H1 (cell line): ENCODE measurements around the gene PCNX1. TPM values are rescaled to one million over a fixed set of nuclear protein-coding genes. Genes with fewer than 3 reads are reported as not detected.

Experiments used
- CTCF ChIA-PET: fragments of 300-600 bp; sonication (Branson Sonifier 250); formaldehyde crosslinking; loops from one replicate; lab custom pipeline; 2021; ENCODE audit not compliant: partially characterized antibody; lab: Charles Lee
- POLR2A ChIA-PET: fragments of 300-600 bp; sonication (Branson Sonifier 250); formaldehyde crosslinking; loops from one replicate; lab custom pipeline; 2021; ENCODE audit warnings: inconsistent platforms; ENCODE audit not compliant: partially characterized antibody; lab: Charles Lee
- DNase-seq, 2 experiments: peaks; one replicate each; pipeline versions ENCODE4 v3.0.0 to v3.0.0-alpha.2; 2010 to 2022; ENCODE audit warnings: low spot score in 2 of 2, low read depth in 1 of 2, mixed read lengths in 1 of 2
- FAIRE-seq: peaks from 2 replicates; lab custom pipeline; 2011; peaks lifted over from hg19 to GRCh38; lab: Jason Lieb, UNC
- H2AFZ ChIP-seq: 2 replicates; pipeline ENCODE4 v1.8.1; 2012; ENCODE audit warnings: low read length, inconsistent platforms
- H2AK5ac ChIP-seq: 2 replicates; pipeline ENCODE4 v1.6.1; 2013; ENCODE audit warnings: low read depth, low read length
- H2BK120ac ChIP-seq: replicated peaks from 2 replicates; pipeline ENCODE3; 2013; ENCODE audit warnings: low read depth, low read length, inconsistent platforms
- H2BK12ac ChIP-seq: 2 replicates; pipeline ENCODE4 v1.6.1; 2013; ENCODE audit warnings: low read depth, low read length
- H2BK15ac ChIP-seq: 2 replicates; pipeline ENCODE4 v1.6.1; 2013; ENCODE audit warnings: low read length
- H2BK20ac ChIP-seq: 2 replicates; pipeline ENCODE4 v1.6.1; 2013; ENCODE audit warnings: low read length
- H2BK5ac ChIP-seq: 2 replicates; pipeline ENCODE4 v1.6.1; 2013; ENCODE audit warnings: low read depth, low read length
- H3K14ac ChIP-seq: 2 replicates; pipeline ENCODE4 v1.6.1; 2013; ENCODE audit warnings: inconsistent platforms; ENCODE audit not compliant: insufficient read length
- H3K18ac ChIP-seq: 2 replicates; pipeline ENCODE4 v1.6.1; 2013; ENCODE audit warnings: low read length; ENCODE audit errors: extremely low read depth
- H3K23ac ChIP-seq: 2 replicates; pipeline ENCODE4 v1.6.1; 2013; ENCODE audit warnings: inconsistent platforms; ENCODE audit not compliant: insufficient read length
- H3K23me2 ChIP-seq: 2 replicates; pipeline ENCODE4 v1.6.1; 2013; ENCODE audit warnings: low read depth, low read length
- H3K27ac ChIP-seq: 2 replicates; pipeline ENCODE4 v1.6.1; 2011; ENCODE audit warnings: low read depth, low read length, inconsistent platforms
- H3K27me3 ChIP-seq, 4 experiments: replicated peaks in 1 of 4; 1 replicate in 1 of 4; 2 replicates in 3 of 4; pipeline versions ENCODE4 v1.6.1 to v1.8.1; 2011 to 2013; ENCODE audit warnings: low read length in 3 of 4, mild to moderate bottlenecking in 3 of 4, inconsistent platforms in 2 of 4, mixed read lengths in 2 of 4, moderate library complexity in 1 of 4; ENCODE audit not compliant: control insufficient read depth in 3 of 4, insufficient read depth in 3 of 4; ENCODE audit errors: extremely low read depth in 1 of 4
- H3K36me3 ChIP-seq, 4 experiments: 2 replicates each; pipeline versions ENCODE4 v1.6.1 to v1.8.1; 2011 to 2013; ENCODE audit warnings: mild to moderate bottlenecking in 4 of 4, low read length in 3 of 4, moderate library complexity in 2 of 4, control low read depth in 1 of 4, inconsistent platforms in 1 of 4; ENCODE audit not compliant: insufficient read depth in 4 of 4, control insufficient read depth in 2 of 4
- H3K4ac ChIP-seq: replicated peaks from 2 replicates; pipeline ENCODE3; 2013; ENCODE audit warnings: low read length, low read depth, mixed read lengths, inconsistent platforms; ENCODE audit not compliant: insufficient read length
- H3K4me1 ChIP-seq, 4 experiments: replicated peaks in 1 of 4; 1 replicate in 1 of 4; 2 replicates in 3 of 4; pipeline versions ENCODE4 v1.6.1 to v1.8.1; 2011 to 2013; ENCODE audit warnings: low read length in 3 of 4, inconsistent platforms in 2 of 4, mixed read lengths in 1 of 4; ENCODE audit not compliant: insufficient read depth in 4 of 4, control insufficient read depth in 3 of 4
- H3K4me2 ChIP-seq, 2 experiments: 2 replicates each; pipeline versions ENCODE4 v1.6.1 to v1.8.1; 2011 to 2013; ENCODE audit warnings: low read depth in 2 of 2, low read length in 2 of 2, control low read depth in 1 of 2, inconsistent platforms in 1 of 2, mild to moderate bottlenecking in 1 of 2; ENCODE audit not compliant: insufficient read depth in 1 of 2
- H3K4me3 ChIP-seq, 4 experiments: fragments of 200-600, 300-600 bp in 1 of 4; sonication (generic), shearing (Covaris generic), sonication (Bioruptor Twin) in 1 of 4; 2 replicates each; pipeline versions ENCODE4 v1.5.1 to v1.8.1; 2011 to 2016; ENCODE audit warnings: low read length in 4 of 4, low read depth in 3 of 4, control low read depth in 2 of 4, inconsistent platforms in 2 of 4, mild to moderate bottlenecking in 2 of 4, mixed read lengths in 1 of 4, moderate library complexity in 1 of 4; ENCODE audit not compliant: insufficient read depth in 2 of 4; ENCODE audit errors: extremely low read depth in 1 of 4
- H3K56ac ChIP-seq: replicated peaks from 2 replicates; pipeline ENCODE3; 2013; ENCODE audit warnings: low read depth, mild to moderate bottlenecking, mixed read lengths, low read length, inconsistent platforms; ENCODE audit not compliant: insufficient read length
- H3K79me1 ChIP-seq: 2 replicates; pipeline ENCODE4 v1.6.1; 2013; ENCODE audit warnings: low read depth, low read length, control low read depth
- H3K79me2 ChIP-seq, 2 experiments: 2 replicates each; pipeline versions ENCODE4 v1.6.1 to v1.8.1; 2012 to 2013; ENCODE audit warnings: low read length in 2 of 2, mild to moderate bottlenecking in 2 of 2, inconsistent platforms in 1 of 2; ENCODE audit not compliant: insufficient read depth in 2 of 2, control insufficient read depth in 1 of 2
- H3K9ac ChIP-seq, 4 experiments: replicated peaks in 1 of 4; 1 replicate in 1 of 4; 2 replicates in 3 of 4; pipeline versions ENCODE4 v1.6.1 to v1.8.1; 2011 to 2013; ENCODE audit warnings: low read depth in 3 of 4, low read length in 3 of 4, control low read depth in 2 of 4, mild to moderate bottlenecking in 2 of 4, moderate library complexity in 2 of 4, inconsistent platforms in 1 of 4; ENCODE audit errors: extremely low read depth in 1 of 4
- H3K9me3 ChIP-seq, 2 experiments: 2 replicates each; pipeline versions ENCODE4 v1.6.1 to v1.8.1; 2012 to 2013; ENCODE audit warnings: mild to moderate bottlenecking in 2 of 2, moderate library complexity in 2 of 2, control low read depth in 1 of 2, inconsistent platforms in 1 of 2, low read depth in 1 of 2, low read length in 1 of 2, mixed read lengths in 1 of 2; ENCODE audit not compliant: insufficient read depth in 2 of 2
- H4K20me1 ChIP-seq, 2 experiments: replicated peaks in 1 of 2; 2 replicates each; pipeline versions ENCODE3 to v1.8.1; 2011 to 2013; ENCODE audit warnings: inconsistent platforms in 2 of 2, low read length in 2 of 2, mild to moderate bottlenecking in 1 of 2; ENCODE audit not compliant: insufficient read depth in 2 of 2, control insufficient read depth in 1 of 2
- H4K5ac ChIP-seq: 2 replicates; pipeline ENCODE4 v1.6.1; 2013; ENCODE audit warnings: low read length, low read depth, mixed read lengths, inconsistent platforms; ENCODE audit not compliant: insufficient read length
- H4K8ac ChIP-seq: 2 replicates; pipeline ENCODE4 v1.8.0; 2013; ENCODE audit warnings: mild to moderate bottlenecking, moderate library complexity, low read length, inconsistent platforms; ENCODE audit not compliant: insufficient read depth; ENCODE audit errors: extremely low read depth
- H4K91ac ChIP-seq: replicated peaks from 2 replicates; pipeline ENCODE3; 2013; ENCODE audit warnings: low read length, mixed read lengths, inconsistent platforms; ENCODE audit not compliant: insufficient read length
- JUND ChIP-seq: IDR thresholded peaks from 2 replicates; pipeline ENCODE4 v1.6.1; 2011; ENCODE audit warnings: mild to moderate bottlenecking, improper control_type of control experiment, low read length
- POLR2A ChIP-seq, 2 experiments: IDR thresholded peaks; 1 replicate in 1 of 2; 2 replicates in 1 of 2; pipeline ENCODE4 v1.6.1; 2011; ENCODE audit warnings: low read depth in 2 of 2, low read length in 2 of 2, mild to moderate bottlenecking in 2 of 2; ENCODE audit errors: control extremely low read depth in 1 of 2
- WGBS, 2 experiments: shearing (Covaris generic) in 1 of 2; methylation state at CpG; one replicate each; pipeline versions ENCODE4 v1.1.6 to v1.1.7; 2013 to 2015; ENCODE audit warnings: low lambda C conversion rate in 2 of 2, mixed read lengths in 2 of 2, inconsistent platforms in 1 of 2, low coverage in 1 of 2, missing lambda C conversion rate in 1 of 2; ENCODE audit not compliant: insufficient replicate concordance in 2 of 2, insufficient coverage in 1 of 2, insufficient read length in 1 of 2; ENCODE audit errors: extremely low coverage in 1 of 2, missing lambda C conversion rate in 1 of 2; 5-methylcytosine and 5-hydroxymethylcytosine counted together
- polyA plus RNA-seq, 7 experiments: library from polyadenylated mRNA; depleted of rRNA in 3 of 7; stranded (reverse) in 5 of 7; unstranded in 2 of 7; fragments of >200 nt in 5 of 7; fragments of 200-250 nt in 2 of 7; gene quantifications; 1 replicate in 5 of 7; 2 replicates in 1 of 7; 4 replicates in 1 of 7; pipeline versions ENCODE4 v1.2.1 to v1.2.3, GENCODE V29; 2011 to 2013; ENCODE audit warnings: missing spikeins in 2 of 7, mixed read lengths in 2 of 7
- total RNA-seq: library from RNA; stranded (reverse); fragmentation: NEBNext Ultra II Directional; extraction: Animal tissue kit (Norgen Biotek cat#: 25700); gene quantifications from 2 replicates; pipeline ENCODE4 v1.2.1, GENCODE V29; 2021
- TF ChIP-seq, protein P1 (sequence below): IDR thresholded peaks from 2 replicates; pipeline ENCODE4 v1.6.1; 2012; ENCODE audit warnings: low read length, inconsistent platforms
- TF ChIP-seq, protein P2 (sequence below), 3 experiments: IDR thresholded peaks; 1 replicate in 2 of 3; 2 replicates in 1 of 3; pipeline versions ENCODE4 v1.5.1 to v1.6.1; 2011; ENCODE audit warnings: low read length in 3 of 3, mild to moderate bottlenecking in 3 of 3, inconsistent platforms in 2 of 3, low read depth in 1 of 3, moderate library complexity in 1 of 3; ENCODE audit not compliant: insufficient read depth in 1 of 3; ENCODE audit errors: control extremely low read depth in 1 of 3

Gene PCNX1
- total and polyA plus RNA-seq, 2 of the 8 experiments (the other 6 are each of a cell fraction or from before 2014, with no cell fraction given) = 37.7 to 53.2 TPM

DNA sequence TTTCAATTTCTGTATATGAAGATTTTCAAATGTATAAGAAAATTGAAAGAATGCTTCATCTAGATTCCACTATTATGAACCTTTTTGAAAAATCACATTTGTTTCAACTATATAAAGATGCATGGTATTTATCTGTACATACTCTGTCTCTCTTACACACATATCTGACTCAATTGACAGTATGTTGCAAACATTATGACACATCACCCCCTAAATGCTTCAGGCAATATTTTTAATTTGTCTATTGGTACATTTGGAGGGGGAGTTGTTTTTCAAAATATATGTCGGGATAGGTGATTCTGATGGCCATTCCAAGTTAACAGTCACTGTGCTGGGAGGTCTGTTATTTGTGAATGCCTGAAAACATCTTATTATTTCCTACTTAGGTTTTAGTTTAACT is 14.4 kb downstream of the PCNX1 start:
- H2BK5ac ChIP-seq = no peak overlapping the region
- no peak overlapping the region for H2BK120ac ChIP-seq
- H3K9me3 ChIP-seq = no peaks in the 10 kb centered on the region
- no peaks in the 10 kb centered on the region for H3K23me2 ChIP-seq
- H3K27ac ChIP-seq = no peak overlapping the region
- no peak overlapping the region for H3K23ac ChIP-seq
- FAIRE-seq (no peak), DNase-seq (no peak)
- H3K36me3 ChIP-seq = peaks cover 0 to 3% (median 0%) of the 10 kb centered on the region in 4 experiments; a peak in 1 of 8 replicates
- no peak overlapping the region for H2BK15ac ChIP-seq
- H4K20me1 ChIP-seq = peaks cover 7 to 9% of the 10 kb centered on the region in 2 experiments
- no peak overlapping the region for H3K4me3 ChIP-seq
- no peak overlapping the region for H2AFZ ChIP-seq
- no peak overlapping the region for H4K5ac ChIP-seq
- ChIA-PET POLR2A (interaction anchor here (0.8 kb wide), 1 partner anchor 17 kb away, joined by 3 read pairs; no protein-coding TSS in a partner anchor), CTCF (interaction anchor here (3.5 kb wide), 1 partner anchor 15 kb away, joined by 13 read pairs; the partner anchor contains the start of gene PCNX1)
- TF ChIP-seq POLR2A (IDR thresholded peaks at IDR 0.05; ENCODE audit: control extremely low read depth in 1 of 2, low read depth in 2 of 2, low read length in 2 of 2) = no peak
- no peak for TF ChIP-seq JUND
- TF ChIP-seq, protein P1, sequence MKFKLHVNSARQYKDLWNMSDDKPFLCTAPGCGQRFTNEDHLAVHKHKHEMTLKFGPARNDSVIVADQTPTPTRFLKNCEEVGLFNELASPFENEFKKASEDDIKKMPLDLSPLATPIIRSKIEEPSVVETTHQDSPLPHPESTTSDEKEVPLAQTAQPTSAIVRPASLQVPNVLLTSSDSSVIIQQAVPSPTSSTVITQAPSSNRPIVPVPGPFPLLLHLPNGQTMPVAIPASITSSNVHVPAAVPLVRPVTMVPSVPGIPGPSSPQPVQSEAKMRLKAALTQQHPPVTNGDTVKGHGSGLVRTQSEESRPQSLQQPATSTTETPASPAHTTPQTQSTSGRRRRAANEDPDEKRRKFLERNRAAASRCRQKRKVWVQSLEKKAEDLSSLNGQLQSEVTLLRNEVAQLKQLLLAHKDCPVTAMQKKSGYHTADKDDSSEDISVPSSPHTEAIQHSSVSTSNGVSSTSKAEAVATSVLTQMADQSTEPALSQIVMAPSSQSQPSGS = no peak
- TF ChIP-seq, protein P2, sequence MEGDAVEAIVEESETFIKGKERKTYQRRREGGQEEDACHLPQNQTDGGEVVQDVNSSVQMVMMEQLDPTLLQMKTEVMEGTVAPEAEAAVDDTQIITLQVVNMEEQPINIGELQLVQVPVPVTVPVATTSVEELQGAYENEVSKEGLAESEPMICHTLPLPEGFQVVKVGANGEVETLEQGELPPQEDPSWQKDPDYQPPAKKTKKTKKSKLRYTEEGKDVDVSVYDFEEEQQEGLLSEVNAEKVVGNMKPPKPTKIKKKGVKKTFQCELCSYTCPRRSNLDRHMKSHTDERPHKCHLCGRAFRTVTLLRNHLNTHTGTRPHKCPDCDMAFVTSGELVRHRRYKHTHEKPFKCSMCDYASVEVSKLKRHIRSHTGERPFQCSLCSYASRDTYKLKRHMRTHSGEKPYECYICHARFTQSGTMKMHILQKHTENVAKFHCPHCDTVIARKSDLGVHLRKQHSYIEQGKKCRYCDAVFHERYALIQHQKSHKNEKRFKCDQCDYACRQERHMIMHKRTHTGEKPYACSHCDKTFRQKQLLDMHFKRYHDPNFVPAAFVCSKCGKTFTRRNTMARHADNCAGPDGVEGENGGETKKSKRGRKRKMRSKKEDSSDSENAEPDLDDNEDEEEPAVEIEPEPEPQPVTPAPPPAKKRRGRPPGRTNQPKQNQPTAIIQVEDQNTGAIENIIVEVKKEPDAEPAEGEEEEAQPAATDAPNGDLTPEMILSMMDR (IDR thresholded peaks at IDR 0.05; ENCODE audit: control extremely low read depth in 1 of 3, insufficient read depth in 1 of 3, low read depth in 1 of 3, low read length in 3 of 3) = no peak
- H4K91ac ChIP-seq = no peak overlapping the region
- peaks cover 3 to 98% of the 10 kb centered on the region in 2 experiments; a peak in 3 of 4 replicates for H3K79me2 ChIP-seq
- no peaks in the 10 kb centered on the region for H3K27me3 ChIP-seq
- peaks cover 0 to 6% (median 2%) of the 10 kb centered on the region in 4 experiments; a peak in 2 of 7 replicates for H3K4me1 ChIP-seq
- H2AK5ac ChIP-seq = no peak overlapping the region
- H3K18ac ChIP-seq = no peak overlapping the region
- H3K56ac ChIP-seq = no peak overlapping the region
- no peak overlapping the region for H3K14ac ChIP-seq
- no peak overlapping the region for H4K8ac ChIP-seq
- H3K4ac ChIP-seq = no peak overlapping the region
- H2BK12ac ChIP-seq = no peak overlapping the region
- H3K4me2 ChIP-seq = no peak overlapping the region
- H3K79me1 ChIP-seq = peaks cover 4% of the 10 kb centered on the region; the same call in 1 of the 2 replicates
- no peak overlapping the region for H2BK20ac ChIP-seq
- H3K9ac ChIP-seq = no peak overlapping the region
- 82% methylated on average over 1 of the region's 1 CpG; no CpG with 5 or more reads in 1 of the 2 experiments for WGBS, 2 experiments
